Gastrocnemius medialis (tissue), 4 donors: ENCODE measurements around the gene MARK3. TPM values are rescaled to one million over a fixed set of nuclear protein-coding genes. Genes with fewer than 3 reads are reported as not detected.

ENCODE experiments used
- ATAC-seq, 2 donors: fragments of 150-250 bp; one replicate each; pipeline ENCODE4 v1.9.1; 2016
- DNase-seq, 2 donors: peaks; one replicate each; pipeline ENCODE4 v3.0.0-alpha.2; 2019
- H3K27ac ChIP-seq, 4 donors: fragments of 200-600 bp; sonication (generic); 1 replicate in 1 of 4; 2 replicates in 3 of 4; pipeline ENCODE4 v1.5.1; 2016 to 2018; ENCODE audit warnings: mild to moderate bottlenecking in 2 of 4, moderate library complexity in 1 of 4
- H3K27me3 ChIP-seq, 3 donors: fragments of 200-600 bp; sonication (generic) in 2 of 3; 1 replicate in 1 of 3; 2 replicates in 2 of 3; pipeline versions ENCODE4 v1.5.1 to v1.6.0; 2016 to 2019; ENCODE audit warnings: mild to moderate bottlenecking in 1 of 3, moderate library complexity in 1 of 3
- H3K36me3 ChIP-seq, 2 donors: fragments of 200-600 bp; sonication (generic) in 1 of 2; one replicate each; pipeline ENCODE4 v1.5.1; 2017 to 2018
- H3K4me1 ChIP-seq, 2 donors: fragments of 200-600 bp; sonication (generic) in 1 of 2; one replicate each; pipeline ENCODE4 v1.5.1; 2016 to 2017; ENCODE audit warnings: mild to moderate bottlenecking in 2 of 2
- H3K4me3 ChIP-seq, 4 donors: fragments of 200-600 bp; sonication (generic) in 3 of 4; 1 replicate in 1 of 4; 2 replicates in 3 of 4; pipeline ENCODE4 v1.5.1; 2016 to 2019; ENCODE audit warnings: mild to moderate bottlenecking in 2 of 4
- H3K9me3 ChIP-seq, 3 donors: fragments of 200-600 bp; sonication (generic) in 2 of 3; 1 replicate in 1 of 3; 2 replicates in 2 of 3; pipeline ENCODE4 v1.5.1; 2016 to 2019
- POLR2A ChIP-seq, 2 donors: fragments of 450-650 bp; IDR thresholded peaks; one replicate each; pipeline ENCODE4 v1.6.1; 2017; ENCODE audit warnings: antibody characterized with exemption in 2 of 2, mild to moderate bottlenecking in 2 of 2, moderate library complexity in 2 of 2
- in situ Hi-C, 4 donors: fragments of 200-750 bp; cut with MboI; loops; one replicate each; pipeline versions ENCODE4 v1.15.0 to v1.8.0; 2017; ENCODE audit warnings: low sequenced_read_pairs in 4 of 4
- intact Hi-C: fragments of 100-400 bp; cut with DNase I; formaldehyde crosslinking; loops from one replicate; pipeline ENCODE4 v1.15.1; 2023; ENCODE audit warnings: low total_unique reads
- total RNA-seq, 4 donors: library from RNA; depleted of rRNA; stranded (reverse); fragments of >200 nt; gene quantifications; one replicate each; pipeline versions ENCODE4 v1.1.0 to v1.2.3, GENCODE V29; 2016
- TF ChIP-seq, protein P1 (sequence below), 5 experiments: fragments of 450-650 bp in 3 of 5; fragments of 200-600 bp in 2 of 5; sonication (generic) in 2 of 5; IDR thresholded peaks in 4 of 5; conservative IDR thresholded peaks in 1 of 5; 1 replicate in 4 of 5; 2 replicates in 1 of 5; pipeline ENCODE4 v1.5.1; 2016 to 2019; ENCODE audit warnings: antibody characterized with exemption in 5 of 5, mild to moderate bottlenecking in 3 of 5, moderate library complexity in 3 of 5

Gene MARK3
- total RNA-seq, 4 donors from 2014 or later = 60.2 to 73.1 (median 71.6) TPM

DNA sequence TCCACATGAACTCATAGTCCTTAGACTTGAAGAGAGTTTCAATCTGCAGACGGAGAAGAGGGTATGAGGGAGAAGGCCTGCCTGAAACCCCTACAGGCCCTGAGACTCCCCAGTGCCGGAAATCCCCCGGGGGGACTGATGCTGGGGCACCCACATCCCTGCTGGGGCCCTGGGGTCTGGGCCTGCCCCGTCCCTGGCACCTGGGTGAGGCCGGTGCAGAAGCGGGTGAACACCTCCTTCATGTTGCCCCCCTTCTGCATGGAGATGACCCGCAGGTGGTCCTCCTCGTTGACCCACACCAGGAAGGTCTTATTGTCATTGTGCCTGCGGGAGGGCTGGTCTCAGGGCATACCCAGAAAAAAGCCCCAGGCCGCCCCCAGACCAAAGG lies 135.0 kb downstream of the MARK3 start:
- TF ChIP-seq, protein P1, sequence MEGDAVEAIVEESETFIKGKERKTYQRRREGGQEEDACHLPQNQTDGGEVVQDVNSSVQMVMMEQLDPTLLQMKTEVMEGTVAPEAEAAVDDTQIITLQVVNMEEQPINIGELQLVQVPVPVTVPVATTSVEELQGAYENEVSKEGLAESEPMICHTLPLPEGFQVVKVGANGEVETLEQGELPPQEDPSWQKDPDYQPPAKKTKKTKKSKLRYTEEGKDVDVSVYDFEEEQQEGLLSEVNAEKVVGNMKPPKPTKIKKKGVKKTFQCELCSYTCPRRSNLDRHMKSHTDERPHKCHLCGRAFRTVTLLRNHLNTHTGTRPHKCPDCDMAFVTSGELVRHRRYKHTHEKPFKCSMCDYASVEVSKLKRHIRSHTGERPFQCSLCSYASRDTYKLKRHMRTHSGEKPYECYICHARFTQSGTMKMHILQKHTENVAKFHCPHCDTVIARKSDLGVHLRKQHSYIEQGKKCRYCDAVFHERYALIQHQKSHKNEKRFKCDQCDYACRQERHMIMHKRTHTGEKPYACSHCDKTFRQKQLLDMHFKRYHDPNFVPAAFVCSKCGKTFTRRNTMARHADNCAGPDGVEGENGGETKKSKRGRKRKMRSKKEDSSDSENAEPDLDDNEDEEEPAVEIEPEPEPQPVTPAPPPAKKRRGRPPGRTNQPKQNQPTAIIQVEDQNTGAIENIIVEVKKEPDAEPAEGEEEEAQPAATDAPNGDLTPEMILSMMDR (IDR thresholded peaks at IDR 0.05 in 4 of 5, conservative IDR thresholded peaks at IDR 0.05 in 1 of 5) = no peak
- TF ChIP-seq POLR2A (IDR thresholded peaks at IDR 0.05) = no peak

DNA sequence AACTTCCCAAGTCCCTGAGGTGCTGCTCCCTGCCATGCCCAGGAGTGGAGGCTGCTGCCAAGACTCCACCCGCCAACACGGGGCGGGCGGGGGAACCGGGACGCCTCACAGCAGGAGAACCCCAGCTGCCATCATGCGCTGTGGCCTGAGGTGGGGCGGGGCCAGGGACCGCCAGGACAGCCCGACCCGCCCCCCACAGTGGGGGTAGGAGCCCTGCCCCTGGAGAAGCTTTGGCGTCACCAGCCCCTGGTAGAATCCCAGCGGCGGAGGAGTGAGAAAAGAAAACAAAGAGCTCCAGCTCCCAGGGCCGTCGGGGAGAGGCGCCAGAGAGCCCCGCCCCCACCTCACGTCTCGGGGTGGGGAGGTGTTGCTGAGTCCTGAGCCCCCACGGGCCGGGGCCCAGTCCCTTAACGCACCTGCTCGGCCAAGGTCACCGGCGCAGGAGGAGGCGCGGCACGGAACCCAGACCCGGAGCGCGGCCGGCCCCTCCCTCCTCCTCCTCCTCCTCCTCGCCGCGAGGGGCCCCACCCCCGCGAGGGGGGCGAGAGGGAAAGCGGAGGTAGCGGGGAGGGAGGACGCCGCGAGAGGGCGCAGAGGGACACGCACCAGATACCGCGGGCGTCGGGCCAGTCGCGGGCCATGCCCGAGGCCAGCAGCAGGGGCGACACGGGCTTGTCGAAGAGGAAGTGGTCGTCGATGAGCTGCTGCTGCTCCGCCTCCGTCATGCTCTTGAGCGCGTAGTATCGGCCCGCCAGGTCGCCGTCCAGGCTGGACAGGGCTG lies 135.6 kb downstream of the MARK3 start:
- H3K4me3 ChIP-seq = peak overlapping the region; percentile 49 to 59 (median 52)
- H3K36me3 ChIP-seq = no peaks in the 10 kb centered on the region
- no peaks in the 10 kb centered on the region for H3K9me3 ChIP-seq
- no peak for TF ChIP-seq POLR2A (IDR thresholded peaks at IDR 0.05)
- TF ChIP-seq, protein P1 (IDR thresholded peaks at IDR 0.05 in 4 of 5, conservative IDR thresholded peaks at IDR 0.05 in 1 of 5) = peak; percentile 55 to 70 (median 61)
- ATAC-seq = peak; percentile 39 to 60
- in situ Hi-C loops (no loop called here), intact Hi-C loops (no loop called here)
- peaks cover 0 to 23% (median 7%) of the 10 kb centered on the region in 3 donors for H3K27me3 ChIP-seq
- peak overlapping the region; percentile 21 to 66 (median 44) for H3K27ac ChIP-seq
- peak in 1 of 2 donors; percentile 70 for DNase-seq
- H3K4me1 ChIP-seq = peaks cover 15 to 19% of the 10 kb centered on the region in 2 donors

More for the DNA sequence above, 135.0 kb downstream of the MARK3 start:
- Histone ChIP-seq H3K4me1 (peaks cover 15 to 19% of the 10 kb centered on the region in 2 donors), H3K4me3 (no peak overlapping the region), H3K9me3 (no peaks in the 10 kb centered on the region), H3K36me3 (no peaks in the 10 kb centered on the region), H3K27ac (peak overlapping the region in 2 of 4 donors; percentile 56 to 66), H3K27me3 (peaks cover 0 to 23% (median 7%) of the 10 kb centered on the region in 3 donors)
- DNase-seq = no peak
- ATAC-seq = no peak
- intact Hi-C loops = no loop called here
- in situ Hi-C loops = no loop called here

DNA sequence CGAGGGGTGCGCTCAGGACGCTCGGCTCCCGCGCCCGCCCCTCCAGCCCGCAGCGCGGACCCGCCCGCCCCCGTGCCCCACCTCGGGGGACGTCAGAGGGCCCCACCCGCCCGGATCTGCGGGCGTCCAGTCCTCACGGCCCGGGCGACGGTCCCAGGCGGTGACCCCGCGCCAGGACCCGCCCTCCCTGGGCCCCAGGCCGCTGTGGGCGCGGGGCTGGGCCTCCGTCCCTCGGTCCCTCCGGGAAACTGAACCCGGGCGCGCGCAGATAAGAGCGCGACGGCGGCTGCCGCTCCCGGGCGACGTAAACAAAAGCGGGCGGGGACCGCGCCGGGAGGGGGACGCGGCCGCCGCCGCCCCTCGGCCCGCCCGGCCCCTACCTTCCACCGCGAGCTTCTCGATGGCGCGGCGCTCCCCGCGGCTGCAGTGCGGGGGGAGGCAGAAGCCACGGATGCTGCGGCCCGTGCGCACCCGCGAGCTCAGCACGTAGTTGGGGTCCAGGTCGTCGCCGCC lies 136.3 kb downstream of the MARK3 start:
- peak overlapping the region; percentile 18 to 66 (median 38) for H3K27ac ChIP-seq
- H3K27me3 ChIP-seq = peaks cover 0 to 23% (median 7%) of the 10 kb centered on the region in 3 donors
- in situ Hi-C loops = no loop called here
- H3K4me1 ChIP-seq = peaks cover 15 to 19% of the 10 kb centered on the region in 2 donors
- no peaks in the 10 kb centered on the region for H3K36me3 ChIP-seq
- DNase-seq (no peak), ATAC-seq (peak; percentile 8 to 19)
- intact Hi-C loops = no loop called here
- peak overlapping the region; percentile 49 to 59 (median 52) for H3K4me3 ChIP-seq
- H3K9me3 ChIP-seq = no peaks in the 10 kb centered on the region
- TF ChIP-seq POLR2A (IDR thresholded peaks at IDR 0.05) = no peak
- TF ChIP-seq, protein P1 (IDR thresholded peaks at IDR 0.05 in 4 of 5, conservative IDR thresholded peaks at IDR 0.05 in 1 of 5) = no peak

DNA sequence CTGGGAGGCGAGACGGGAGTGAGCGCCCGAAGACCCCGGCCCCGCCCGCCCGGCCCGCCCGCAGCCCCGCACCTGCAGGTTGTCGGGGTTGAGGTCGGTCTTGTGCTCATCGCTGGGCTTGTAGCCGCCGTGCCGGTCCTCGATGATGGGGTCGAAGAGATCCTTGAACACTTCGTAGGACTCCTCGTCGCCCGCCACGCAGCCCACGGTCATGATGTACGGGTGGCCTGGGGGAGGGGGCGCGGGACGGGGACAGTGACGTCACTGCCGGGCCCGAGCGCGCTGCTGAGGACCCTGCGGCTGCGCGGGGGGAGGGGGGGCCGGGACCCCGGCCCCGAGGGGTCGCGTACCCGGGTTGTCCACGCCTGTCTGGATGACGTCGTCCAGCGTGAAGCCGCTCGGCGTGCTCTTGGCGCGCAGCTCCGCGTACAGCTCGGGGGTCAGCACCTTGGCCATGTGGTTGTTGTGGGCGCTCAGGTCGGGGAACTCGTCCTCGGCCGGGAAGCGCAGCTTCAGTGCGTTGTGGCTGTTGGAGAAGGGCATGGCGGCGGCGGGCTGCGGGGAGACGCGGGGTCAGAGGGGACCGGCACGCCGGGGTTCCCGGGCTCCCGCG lies 136.8 kb downstream of the MARK3 start:
- H3K9me3 ChIP-seq = no peaks in the 10 kb centered on the region
- peak overlapping the region in 3 of 4 donors; percentile 21 to 66 (median 56) for H3K27ac ChIP-seq
- H3K4me3 ChIP-seq = peak overlapping the region; percentile 49 to 59 (median 52)
- no peaks in the 10 kb centered on the region for H3K36me3 ChIP-seq
- H3K4me1 ChIP-seq = peaks cover 15 to 19% of the 10 kb centered on the region in 2 donors
- ATAC-seq (peak in 1 of 2 donors; percentile 8), DNase-seq (no peak)
- no peak for TF ChIP-seq POLR2A (IDR thresholded peaks at IDR 0.05)
- TF ChIP-seq, protein P1 (IDR thresholded peaks at IDR 0.05 in 4 of 5, conservative IDR thresholded peaks at IDR 0.05 in 1 of 5) = no peak
- in situ Hi-C loops = no loop called here
- H3K27me3 ChIP-seq = peaks cover 0 to 23% (median 7%) of the 10 kb centered on the region in 3 donors
- intact Hi-C loops = no loop called here
